HepG2 (cell line): ENCODE results near the gene TSPAN31. TPM values are rescaled to one million over a fixed set of nuclear protein-coding genes. Genes with fewer than 3 reads are reported as not detected.

Source experiments
- BRD4 ChIP-seq: sonication (generic); formaldehyde crosslinking; IDR thresholded peaks from 2 replicates; pipeline ENCODE4 v1.4.0; 2020; ENCODE audit warnings: missing genetic modification reagents
- CHD4 ChIP-seq: fragments of 200-600 bp; sonication (generic); IDR thresholded peaks from 2 replicates; pipeline ENCODE4 v1.7.0; 2017; ENCODE audit warnings: mild to moderate bottlenecking, low read length, borderline replicate concordance
- FIP1L1 ChIP-seq: fragments of 200-400 bp; formaldehyde crosslinking; IDR thresholded peaks from 2 replicates; pipeline ENCODE4 v1.6.1; 2018; ENCODE audit warnings: low read depth, mild to moderate bottlenecking, low read length, moderate library complexity, borderline replicate concordance; ENCODE audit not compliant: insufficient read depth
- KDM6A ChIP-seq: IDR thresholded peaks from 2 replicates; pipeline ENCODE4 v1.6.1; 2016; ENCODE audit warnings: low read depth
- MYC ChIP-seq: sonication (generic); formaldehyde crosslinking; IDR thresholded peaks from 2 replicates; pipeline ENCODE4 v1.9.0; 2021; ENCODE audit warnings: missing genetic modification reagents, borderline replicate concordance
- NFIC ChIP-seq: IDR thresholded peaks from 2 replicates; pipeline ENCODE4 v1.6.1; 2012; ENCODE audit warnings: mild to moderate bottlenecking, low read length, inconsistent platforms
- NFYC ChIP-seq: IDR thresholded peaks from 2 replicates; pipeline ENCODE4 v1.6.1; 2016; ENCODE audit warnings: missing genetic modification reagents, missing compliant biosample characterization
- PRDM10 ChIP-seq: sonication (generic); formaldehyde crosslinking; IDR thresholded peaks from 2 replicates; pipeline ENCODE4 v1.4.0; 2020; ENCODE audit warnings: low read depth, missing genetic modification reagents
- PTBP1 ChIP-seq: fragments of 200-400 bp; formaldehyde crosslinking; IDR thresholded peaks from 2 replicates; pipeline ENCODE4 v1.6.1; 2018; ENCODE audit warnings: low read length, low read depth; ENCODE audit not compliant: poor library complexity, severe bottlenecking
- RELA ChIP-seq: sonication (generic); formaldehyde crosslinking; IDR thresholded peaks from 2 replicates; pipeline ENCODE4 v1.4.0; 2020; ENCODE audit warnings: missing genetic modification reagents
- REXO4 ChIP-seq: sonication (generic); formaldehyde crosslinking; IDR thresholded peaks from 2 replicates; pipeline ENCODE4 v1.8.0; 2022; ENCODE audit warnings: missing genetic modification reagents, mild to moderate bottlenecking, borderline replicate concordance
- SKI ChIP-seq: fragments of 450-650 bp; IDR thresholded peaks from one replicate; pipeline ENCODE4 v1.6.1; 2018; ENCODE audit warnings: mild to moderate bottlenecking; ENCODE audit not compliant: partially characterized antibody
- TCF7 ChIP-seq: sonication (generic); IDR thresholded peaks from 2 replicates; pipeline ENCODE4 v1.6.1; 2016; ENCODE audit warnings: antibody characterized with exemption, low read depth
- TGIF2 ChIP-seq: IDR thresholded peaks from 2 replicates; pipeline ENCODE4 v1.6.1; 2016; ENCODE audit warnings: control low read depth, missing compliant biosample characterization
- ZFP36L1 ChIP-seq: sonication (generic); formaldehyde crosslinking; IDR thresholded peaks from 2 replicates; pipeline ENCODE4 v1.8.0; 2022; ENCODE audit warnings: mild to moderate bottlenecking, missing genetic modification reagents, moderate library complexity
- ZNF276 ChIP-seq: sonication (generic); formaldehyde crosslinking; IDR thresholded peaks from 2 replicates; pipeline ENCODE4 v1.4.0; 2020; ENCODE audit warnings: mild to moderate bottlenecking, low read depth, missing genetic modification reagents
- ZNF614 ChIP-seq: IDR thresholded peaks from 2 replicates; pipeline ENCODE4 v1.6.1; 2018; ENCODE audit warnings: missing biosample characterization, missing genetic modification reagents, inconsistent platforms, borderline replicate concordance
- ZNF644 ChIP-seq: IDR thresholded peaks from 2 replicates; pipeline ENCODE4 v1.6.1; 2016; ENCODE audit warnings: low read depth
- ZNF678 ChIP-seq: sonication (generic); formaldehyde crosslinking; IDR thresholded peaks from 2 replicates; pipeline ENCODE4 v1.4.0; 2020; ENCODE audit warnings: mild to moderate bottlenecking, missing genetic modification reagents
- ZNF720 ChIP-seq: sonication (generic); formaldehyde crosslinking; IDR thresholded peaks from 2 replicates; pipeline ENCODE4 v1.4.0; 2020; ENCODE audit warnings: missing genetic modification reagents
- ZSCAN31 ChIP-seq: sonication (generic); formaldehyde crosslinking; IDR thresholded peaks from 2 replicates; pipeline ENCODE4 v1.5.0; 2020; ENCODE audit warnings: low read depth, mild to moderate bottlenecking, missing genetic modification reagents
- polyA plus RNA-seq, 8 experiments: library from polyadenylated mRNA; depleted of rRNA in 3 of 8; stranded (reverse) in 7 of 8; unstranded in 1 of 8; fragments of >200 nt; fragmentation: Illumina TruSeq in 4 of 8; extraction: Trizol in 4 of 8; gene quantifications; 2 replicates each; pipeline versions ENCODE4 v1.2.1 to v1.2.3, GENCODE V29; 2011 to 2016; ENCODE audit warnings: low read depth in 4 of 8, missing spikeins in 1 of 8, mixed read lengths in 1 of 8; ENCODE audit not compliant: insufficient read depth in 1 of 8
- total RNA-seq, 5 experiments: library from RNA; depleted of rRNA; stranded (reverse); fragments of >200 nt; fragmentation: Illumina TruSeq; extraction: Trizol; gene quantifications; 2 replicates each; pipeline ENCODE4 v1.2.3, GENCODE V29; 2016; ENCODE audit warnings: low read depth in 1 of 5
- TF ChIP-seq, protein P1 (sequence below): IDR thresholded peaks from 2 replicates; pipeline ENCODE4 v1.6.1; 2012; ENCODE audit warnings: low read depth, low read length, improper control_type of control experiment
- TF ChIP-seq, protein P2 (sequence below): sonication (generic); formaldehyde crosslinking; IDR thresholded peaks from 2 replicates; pipeline ENCODE4 v1.8.0; 2022; ENCODE audit warnings: mild to moderate bottlenecking, missing genetic modification reagents, moderate library complexity

The TSPAN31 gene
- total and polyA plus RNA-seq, 2 of the 13 experiments (the other 11 are each of a cell fraction or from before 2014, with no cell fraction given), result 10.4 to 24.6 TPM

DNA sequence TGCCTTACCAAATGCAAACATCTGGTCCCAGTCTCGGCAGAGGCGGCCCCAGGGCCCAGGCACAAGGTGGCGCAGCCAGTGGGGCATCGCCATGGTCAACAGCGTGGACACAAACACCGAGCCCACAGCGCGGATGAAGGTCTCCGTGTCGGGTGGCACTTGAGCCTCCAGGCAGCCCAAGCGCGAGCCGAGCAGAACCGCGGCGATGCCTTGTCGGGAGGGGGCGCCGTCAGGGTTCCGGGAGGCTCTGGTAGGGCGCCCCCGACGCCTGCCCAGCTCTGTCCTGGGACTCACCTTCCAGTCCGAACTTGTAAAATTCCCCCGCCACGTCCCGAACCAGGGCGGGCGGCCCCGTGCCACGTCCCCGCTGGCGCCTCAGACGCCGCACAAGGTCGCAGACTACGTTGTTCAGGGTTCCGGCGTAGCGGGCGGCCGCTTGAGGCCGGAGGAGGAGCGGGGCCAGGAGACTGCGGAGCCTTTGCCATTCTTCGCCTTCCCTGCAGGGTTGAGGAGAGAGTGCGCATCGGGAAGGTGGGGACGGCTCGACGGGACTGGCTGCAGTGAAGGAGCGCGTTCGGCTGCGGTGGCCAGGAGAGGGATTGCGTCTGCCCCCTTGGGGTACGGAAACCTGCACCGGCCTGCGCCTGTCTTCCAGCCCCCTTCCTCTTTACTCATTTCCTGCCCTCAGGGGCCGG lies 20.3 kb downstream of the TSPAN31 start (continued):
- TF ChIP-seq PRDM10 (CRISPR knock-in tag) (no peak), ZFP36L1 (no peak), ZNF678 (CRISPR knock-in tag) (no peak), NFYC (no peak), NFIC (no peak), ZNF644 (no peak), MYC (CRISPR knock-in tag) (peak; percentile 37; the same call in 1 of the 2 replicates), KDM6A (CRISPR knock-in tag) (no peak), ZSCAN31 (no peak), CHD4 (no peak), BRD4 (CRISPR knock-in tag) (peak; percentile 67; the same call in 1 of the 2 replicates), REXO4 (CRISPR knock-in tag) (no peak), RELA (no peak), ZNF276 (no peak), ZNF720 (CRISPR knock-in tag) (no peak), ZNF614 (CRISPR knock-in tag) (peak; percentile 42; the same call in 1 of the 2 replicates), FIP1L1 (no peak), TGIF2 (CRISPR knock-in tag) (no peak), SKI (no peak), TCF7 (no peak), PTBP1 (no peak)
- TF ChIP-seq, protein P1, sequence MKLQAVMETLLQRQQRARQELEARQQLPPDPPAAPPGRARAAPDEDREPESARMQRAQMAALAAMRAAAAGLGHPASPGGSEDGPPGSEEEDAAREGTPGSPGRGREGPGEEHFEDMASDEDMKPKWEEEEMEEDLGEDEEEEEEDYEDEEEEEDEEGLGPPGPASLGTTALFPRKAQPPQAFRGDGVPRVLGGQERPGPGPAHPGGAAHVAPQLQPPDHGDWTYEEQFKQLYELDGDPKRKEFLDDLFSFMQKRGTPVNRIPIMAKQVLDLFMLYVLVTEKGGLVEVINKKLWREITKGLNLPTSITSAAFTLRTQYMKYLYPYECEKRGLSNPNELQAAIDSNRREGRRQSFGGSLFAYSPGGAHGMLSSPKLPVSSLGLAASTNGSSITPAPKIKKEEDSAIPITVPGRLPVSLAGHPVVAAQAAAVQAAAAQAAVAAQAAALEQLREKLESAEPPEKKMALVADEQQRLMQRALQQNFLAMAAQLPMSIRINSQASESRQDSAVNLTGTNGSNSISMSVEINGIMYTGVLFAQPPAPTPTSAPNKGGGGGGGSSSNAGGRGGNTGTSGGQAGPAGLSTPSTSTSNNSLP, result no peak
- TF ChIP-seq, protein P2, sequence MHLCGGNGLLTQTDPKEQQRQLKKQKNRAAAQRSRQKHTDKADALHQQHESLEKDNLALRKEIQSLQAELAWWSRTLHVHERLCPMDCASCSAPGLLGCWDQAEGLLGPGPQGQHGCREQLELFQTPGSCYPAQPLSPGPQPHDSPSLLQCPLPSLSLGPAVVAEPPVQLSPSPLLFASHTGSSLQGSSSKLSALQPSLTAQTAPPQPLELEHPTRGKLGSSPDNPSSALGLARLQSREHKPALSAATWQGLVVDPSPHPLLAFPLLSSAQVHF (CRISPR knock-in tag), result peak; percentile 72; the same call in 1 of the 2 replicates
